GM18499 (cell line): ENCODE measurements around the gene TXNIP.
A peak's percentile ranks its signal among the peaks of the same experiment; 100 is the strongest.
"Not testable (repeated sequence)": the region's sequence is repeated elsewhere in the genome, so short reads cannot be mapped to it uniquely, and the experiment has no call there.

Experiments
- ATAC-seq: cut with Tn5 transposase; IDR thresholded peaks from one replicate; pipeline ENCODE4 v1.9.1; 2021; ENCODE audit warnings: moderate number of reproducible peaks; ENCODE audit not compliant: insufficient read depth, unreplicated experiment

Gene TXNIP

GRCh38 chr1:145996433-145997015 lies at the start of gene TXNIP:
TSS of gene TXNIP (minus strand) at chr1:145996579. CDS start at chr1:145996266, 313 bp downstream.
- peak; percentile 72 for ATAC-seq

- ATAC-seq, result no peak
These were observed 43.4 kb upstream of the TXNIP start for GRCh38 chr1:146039844-146040194.

- no peak for ATAC-seq
These were observed 40.7 kb upstream of the TXNIP start for GRCh38 chr1:146036965-146037646.

- ATAC-seq, result no peak
These were observed 40.0 kb upstream of the TXNIP start for GRCh38 chr1:146036241-146036964.

- no peak for ATAC-seq
These were observed 38.7 kb upstream of the TXNIP start for GRCh38 chr1:146035048-146035423.

- ATAC-seq, result no peak
These were observed 36.3 kb upstream of the TXNIP start for GRCh38 chr1:146032631-146033219.

- no peak for ATAC-seq
These were observed 35.1 kb upstream of the TXNIP start for GRCh38 chr1:146031476-146031875.

- ATAC-seq, result no peak
These were observed 32.7 kb upstream of the TXNIP start for GRCh38 chr1:146029117-146029516.

- not testable (repeated sequence) for ATAC-seq
These were observed 30.3 kb upstream of the TXNIP start for GRCh38 chr1:146026650-146027049.

- not testable (repeated sequence) for ATAC-seq
These were observed 29.6 kb upstream of the TXNIP start for GRCh38 chr1:146025787-146026495.

- ATAC-seq, result no peak
These were observed 26.2 kb upstream of the TXNIP start for GRCh38 chr1:146022403-146023127.

GRCh38 chr1:146021622-146022402 lies 25.4 kb upstream of the TXNIP start, which contains the start of gene HJV:
TSS of gene HJV (minus strand) at chr1:146021735. CDS start at chr1:146020231, 1,504 bp downstream.
- ATAC-seq, result no peak

GRCh38 chr1:146021050-146021445 lies 24.7 kb upstream of the TXNIP start:
- no peak for ATAC-seq

- no peak for ATAC-seq
These were observed 24.0 kb upstream of the TXNIP start for GRCh38 chr1:146020058-146021049.

- ATAC-seq, result no peak
These were observed 23.1 kb upstream of the TXNIP start for GRCh38 chr1:146019231-146020057.

- no peak for ATAC-seq
These were observed 20.5 kb upstream of the TXNIP start for GRCh38 chr1:146016891-146017290.

GRCh38 chr1:146013559-146013922 lies 17.2 kb upstream of the TXNIP start:
- no peak for ATAC-seq
